Measurements from ENCODE around the gene HNRNPM. TPM values are rescaled to one million over a fixed set of nuclear protein-coding genes. Genes with fewer than 3 reads are reported as not detected.
A peak's percentile ranks its signal among the peaks of the same experiment; 100 is the strongest.

The HNRNPM gene
- total RNA-seq, 2 experiments from 2014 or later = 248 to 265 TPM

- H3K27me3 Mint-ChIP-seq = no peaks in the 10 kb centered on the region
- H3K4me3 Mint-ChIP-seq = no peak overlapping the region
- ChIA-PET POLR2A (no interaction called here), CTCF (interaction anchor here (0.9 kb wide), 1 partner anchor 10 kb away, joined by 3 read pairs; no protein-coding TSS in a partner anchor)
- no peak overlapping the region for H3K27ac Mint-ChIP-seq
- H3K9me3 Mint-ChIP-seq = no peaks in the 10 kb centered on the region
- H3K4me1 Mint-ChIP-seq = peaks cover 44% of the 10 kb centered on the region
- no peaks in the 10 kb centered on the region for H3K36me3 Mint-ChIP-seq (ENCODE audit: low read depth)
- no peak for DNase-seq
Observed at GRCh38 chr19:8499048-8499833, 54.5 kb downstream of the HNRNPM start.

GRCh38 chr19:8500158-8500557, 55.4 kb downstream of the HNRNPM start:
- peaks cover 43% of the 10 kb centered on the region for H3K4me1 Mint-ChIP-seq
- no peak for DNase-seq
- ChIA-PET CTCF (interaction anchor here (0.5 kb wide), 1 partner anchor 127 kb away, joined by 5 read pairs; no protein-coding TSS in a partner anchor), POLR2A (no interaction called here)
- no peaks in the 10 kb centered on the region for H3K27me3 Mint-ChIP-seq
- no peaks in the 10 kb centered on the region for H3K36me3 Mint-ChIP-seq (ENCODE audit: low read depth)
- H3K4me3 Mint-ChIP-seq = no peak overlapping the region
- H3K9me3 Mint-ChIP-seq = no peaks in the 10 kb centered on the region
- H3K27ac Mint-ChIP-seq = peak overlapping the region; percentile 76

DNA sequence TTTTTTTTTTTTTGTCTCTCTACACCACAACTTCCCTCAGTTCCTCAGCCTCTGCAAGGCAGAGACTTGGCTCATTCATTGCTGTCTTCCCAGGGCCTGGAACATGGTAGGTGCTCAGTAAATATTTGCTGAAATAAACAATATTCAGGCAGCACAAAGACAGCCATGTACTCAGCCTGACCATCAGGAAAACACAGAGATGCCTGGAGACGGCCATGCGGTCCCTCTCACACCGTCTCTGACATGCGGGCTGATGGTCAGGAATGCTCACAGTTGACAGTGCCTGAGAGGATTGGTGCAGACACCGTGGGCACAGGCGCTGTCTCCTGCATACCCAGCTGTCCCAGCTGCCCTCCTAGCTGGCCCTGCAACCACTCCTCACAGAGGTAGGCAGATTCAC, 56.7 kb downstream of the HNRNPM start:
- H3K27ac Mint-ChIP-seq = peak overlapping the region; percentile 31
- ChIA-PET POLR2A (no interaction called here), CTCF (interaction anchor here (0.7 kb wide), 1 partner anchor 11 kb away, joined by 4 read pairs; no protein-coding TSS in a partner anchor)

GRCh38 chr19:8501981-8502380, 57.2 kb downstream of the HNRNPM start:
- POLR2A ChIA-PET = no interaction called here
- Mint-ChIP-seq H3K4me3 (no peak overlapping the region), H3K27ac (no peak overlapping the region), H3K9me3 (no peaks in the 10 kb centered on the region), H3K36me3 (ENCODE audit: low read depth) (no peaks in the 10 kb centered on the region), H3K4me1 (peaks cover 46% of the 10 kb centered on the region), H3K27me3 (no peaks in the 10 kb centered on the region)
- no peak for DNase-seq
- CTCF ChIA-PET = no interaction called here

More for the DNA sequence above, 56.7 kb downstream of the HNRNPM start:
- H3K4me1 Mint-ChIP-seq = peaks cover 44% of the 10 kb centered on the region
- no peaks in the 10 kb centered on the region for H3K36me3 Mint-ChIP-seq (ENCODE audit: low read depth)
- H3K4me3 Mint-ChIP-seq = no peak overlapping the region
- no peak for DNase-seq
- H3K27me3 Mint-ChIP-seq = no peaks in the 10 kb centered on the region
- H3K9me3 Mint-ChIP-seq = no peaks in the 10 kb centered on the region

GRCh38 chr19:8503510-8503909, 58.7 kb downstream of the HNRNPM start:
- no peak overlapping the region for H3K4me3 Mint-ChIP-seq
- H3K9me3 Mint-ChIP-seq = no peaks in the 10 kb centered on the region
- H3K27me3 Mint-ChIP-seq = no peaks in the 10 kb centered on the region
- CTCF ChIA-PET = no interaction called here
- H3K36me3 Mint-ChIP-seq (ENCODE audit: low read depth) = peaks cover 4% of the 10 kb centered on the region
- DNase-seq = no peak
- POLR2A ChIA-PET = no interaction called here
- peak overlapping the region; percentile 42 for H3K27ac Mint-ChIP-seq
- H3K4me1 Mint-ChIP-seq = peaks cover 46% of the 10 kb centered on the region

DNA sequence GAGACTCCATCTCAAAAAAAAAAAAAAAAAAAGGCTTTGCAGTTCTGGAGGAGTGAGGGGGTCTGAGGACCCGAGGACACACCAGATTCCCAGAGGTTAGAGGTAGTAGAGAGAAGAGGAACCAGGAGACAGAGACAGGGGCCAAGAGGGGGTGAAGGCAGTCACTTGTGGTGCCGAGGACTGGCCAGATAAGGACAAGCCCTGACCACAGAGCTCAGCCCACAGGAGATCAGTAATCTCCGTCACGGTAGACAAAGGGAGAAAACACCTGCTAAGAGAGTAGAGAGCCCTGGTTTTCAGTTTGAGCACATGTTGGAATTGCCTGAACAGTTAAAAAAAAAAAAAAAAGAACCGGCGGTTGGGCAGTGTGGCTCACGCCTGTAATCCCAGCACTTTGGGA, 59.4 kb downstream of the HNRNPM start:
- ChIA-PET POLR2A (interaction anchor here (1.9 kb wide), 1 partner anchor 9 kb away, joined by 6 read pairs; the partner anchor contains the start of gene ZNF414), CTCF (interaction anchor here (0.7 to 1.9 kb wide), 3 partner anchors 17 to 190 kb away, joined by 3 to 8 read pairs (median 3); partner anchors contain the start of genes NDUFA7 and RPS28)
- H3K27ac Mint-ChIP-seq = peak overlapping the region; percentile 25
- H3K27me3 Mint-ChIP-seq = no peaks in the 10 kb centered on the region
- H3K9me3 Mint-ChIP-seq = no peaks in the 10 kb centered on the region
- peaks cover 46% of the 10 kb centered on the region for H3K4me1 Mint-ChIP-seq
- no peak overlapping the region for H3K4me3 Mint-ChIP-seq
- H3K36me3 Mint-ChIP-seq (ENCODE audit: low read depth) = peaks cover 4% of the 10 kb centered on the region
- no peak for DNase-seq

DNA sequence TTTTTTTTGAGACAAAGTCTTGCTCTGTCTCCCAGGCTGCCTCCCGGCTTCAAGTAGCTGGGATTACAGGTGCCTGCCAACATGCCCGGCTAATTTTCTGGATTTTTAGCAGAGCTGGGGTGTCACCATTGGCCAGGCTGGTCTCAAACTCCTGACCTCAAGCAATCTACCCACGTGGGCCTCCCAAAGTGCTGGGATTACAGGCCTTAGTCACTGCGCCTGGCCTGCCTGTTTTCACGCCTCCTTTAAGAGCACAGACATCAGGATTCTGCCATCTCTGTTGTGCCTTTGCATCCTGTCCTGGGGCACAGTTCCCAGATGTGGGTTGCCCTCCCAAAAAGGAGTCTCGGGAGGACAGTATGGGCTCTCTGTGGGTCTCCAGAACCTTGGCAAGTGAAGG, 60.1 kb downstream of the HNRNPM start:
- CTCF ChIA-PET = interaction anchor here (1.1 to 1.9 kb wide), 6 partner anchors 9 to 92 kb away, joined by 4 to 8 read pairs (median 4); partner anchors contain the start of genes MARCHF2 and ZNF414
- Mint-ChIP-seq H3K27ac (peak overlapping the region; percentile 80), H3K4me3 (peak overlapping the region; percentile 41), H3K36me3 (ENCODE audit: low read depth) (peaks cover 7% of the 10 kb centered on the region), H3K27me3 (no peaks in the 10 kb centered on the region), H3K9me3 (no peaks in the 10 kb centered on the region), H3K4me1 (peaks cover 45% of the 10 kb centered on the region)
- DNase-seq = no peak
- POLR2A ChIA-PET = interaction anchor here (1.9 kb wide), 1 partner anchor 9 kb away, joined by 6 read pairs; the partner anchor contains the start of gene ZNF414

DNA sequence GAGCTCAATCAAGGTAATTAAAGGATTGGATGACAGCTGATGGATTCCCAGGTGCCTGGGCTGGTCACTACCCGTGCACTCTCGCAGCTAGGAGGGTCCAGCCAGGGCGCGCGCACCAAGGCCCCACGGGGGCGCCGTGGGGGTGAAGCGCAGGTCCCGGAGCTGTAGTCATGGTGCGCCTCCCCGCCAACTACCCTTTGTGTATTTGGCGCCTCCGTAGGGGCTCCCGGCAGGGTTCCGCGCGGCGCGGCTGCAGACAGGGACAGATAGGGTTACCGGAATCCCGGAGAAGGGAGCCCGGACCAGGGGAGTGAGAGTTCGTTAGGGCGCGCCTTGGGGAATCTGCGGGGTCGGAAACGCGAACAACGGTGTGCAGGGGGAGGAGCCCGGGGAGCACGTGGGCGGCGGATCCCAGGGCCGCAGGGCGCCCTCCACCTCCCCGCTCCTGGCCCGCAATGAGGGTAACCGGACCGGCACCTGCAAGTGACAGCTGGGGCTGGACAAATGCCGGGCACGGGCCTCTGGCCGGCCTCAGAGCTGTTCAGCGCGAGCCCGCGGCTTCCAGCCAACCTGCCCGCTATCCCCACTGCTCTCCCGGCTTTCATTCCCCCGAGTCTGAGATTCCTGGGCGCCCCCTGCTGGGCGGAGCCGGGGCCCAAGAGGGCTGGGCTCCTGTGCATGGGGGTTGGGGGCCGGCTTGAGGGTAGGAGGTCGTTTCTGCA, 61.1 kb downstream of the HNRNPM start:
- peak; percentile 65 for DNase-seq
- peak overlapping the region; percentile 78 for H3K4me3 Mint-ChIP-seq
- H3K36me3 Mint-ChIP-seq (ENCODE audit: low read depth) = peaks cover 7% of the 10 kb centered on the region
- H3K27ac Mint-ChIP-seq = peak overlapping the region; percentile 86
- H3K27me3 Mint-ChIP-seq = no peaks in the 10 kb centered on the region
- ChIA-PET POLR2A (interaction anchor here (1.9 kb wide), 1 partner anchor 8 kb away, joined by 6 read pairs; the partner anchor contains the start of gene ZNF414), CTCF (interaction anchor here (0.8 to 1.9 kb wide), 9 partner anchors 8 to 93 kb away, joined by 3 to 8 read pairs (median 4); partner anchors contain the start of genes MARCHF2 and ZNF414)
- no peaks in the 10 kb centered on the region for H3K9me3 Mint-ChIP-seq
- H3K4me1 Mint-ChIP-seq = peaks cover 38% of the 10 kb centered on the region

DNA sequence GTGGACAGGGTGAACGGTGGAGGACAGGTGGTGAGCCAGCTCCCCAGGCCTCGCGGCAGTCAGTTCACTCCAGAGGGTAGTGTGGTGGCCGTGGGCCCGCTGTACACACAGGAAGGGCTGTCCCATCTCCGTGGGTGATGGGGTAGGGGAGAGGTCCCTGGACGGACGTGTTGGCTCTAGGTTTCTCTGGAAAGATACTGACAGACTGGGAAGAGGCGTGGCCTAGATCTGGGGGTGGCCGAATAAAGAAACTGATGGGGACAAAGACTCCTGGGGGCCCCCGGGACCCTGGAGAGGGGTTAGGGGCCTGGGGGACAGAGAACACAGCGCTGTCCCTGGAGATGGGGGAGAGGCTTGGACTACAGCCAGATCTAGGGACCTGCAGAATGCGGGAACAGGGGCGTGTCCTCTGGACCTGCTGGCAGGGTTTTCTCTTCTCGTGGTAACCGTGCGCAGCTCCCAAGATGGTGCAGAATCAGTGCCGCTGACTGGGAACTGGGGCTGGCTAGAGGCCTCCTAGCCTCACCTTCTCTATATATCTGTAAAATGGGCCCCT, 61.7 kb downstream of the HNRNPM start:
- H3K27me3 Mint-ChIP-seq = no peaks in the 10 kb centered on the region
- POLR2A ChIA-PET = no interaction called here
- H3K27ac Mint-ChIP-seq = peak overlapping the region; percentile 56

DNA sequence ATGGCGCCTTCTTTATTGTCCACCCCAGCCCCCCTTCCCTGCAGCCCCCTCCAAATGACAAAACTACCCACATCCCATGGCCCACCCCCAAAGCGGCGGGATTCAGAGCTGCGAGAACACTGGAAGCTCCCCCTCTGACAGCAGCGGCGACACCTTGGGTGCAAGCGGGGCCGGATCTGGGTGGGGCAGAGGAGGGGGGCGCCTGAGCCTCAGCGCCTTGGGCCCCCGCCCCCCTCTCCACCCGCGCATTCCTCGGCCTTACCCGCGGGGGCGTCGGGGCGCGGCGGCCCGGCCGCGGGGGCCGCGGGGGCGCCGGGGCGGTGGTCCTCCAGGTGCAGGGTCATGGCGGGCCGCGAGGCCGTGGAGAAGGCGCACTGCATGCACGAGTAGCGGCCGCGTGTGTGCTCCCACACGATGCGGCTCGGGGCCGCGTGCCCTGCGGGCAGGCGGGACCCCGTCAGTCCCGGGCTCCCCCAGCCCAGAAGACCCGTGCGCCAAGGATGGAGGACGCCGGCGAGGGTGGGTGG, 65.9 kb downstream of the HNRNPM start:
- no peaks in the 10 kb centered on the region for H3K9me3 Mint-ChIP-seq
- H3K36me3 Mint-ChIP-seq (ENCODE audit: low read depth) = peaks cover 19% of the 10 kb centered on the region
- ChIA-PET POLR2A (no interaction called here), CTCF (interaction anchor here (1.5 kb wide), 1 partner anchor 70 kb away, joined by 4 read pairs; no protein-coding TSS in a partner anchor)
- no peak for DNase-seq
- no peaks in the 10 kb centered on the region for H3K27me3 Mint-ChIP-seq
- H3K4me3 Mint-ChIP-seq = no peak overlapping the region
- no peak overlapping the region for H3K27ac Mint-ChIP-seq
- H3K4me1 Mint-ChIP-seq = peaks cover 36% of the 10 kb centered on the region

More for the DNA sequence above, 61.7 kb downstream of the HNRNPM start:
- peaks cover 35% of the 10 kb centered on the region for H3K4me1 Mint-ChIP-seq
- H3K9me3 Mint-ChIP-seq = no peaks in the 10 kb centered on the region
- peaks cover 9% of the 10 kb centered on the region for H3K36me3 Mint-ChIP-seq (ENCODE audit: low read depth)
- peak overlapping the region; percentile 78 for H3K4me3 Mint-ChIP-seq
- CTCF ChIA-PET = interaction anchor here (1.0 to 1.7 kb wide), 5 partner anchors 8 to 86 kb away, joined by 3 to 6 read pairs (median 4); partner anchors contain the start of gene ZNF414
- DNase-seq = no peak

DNA sequence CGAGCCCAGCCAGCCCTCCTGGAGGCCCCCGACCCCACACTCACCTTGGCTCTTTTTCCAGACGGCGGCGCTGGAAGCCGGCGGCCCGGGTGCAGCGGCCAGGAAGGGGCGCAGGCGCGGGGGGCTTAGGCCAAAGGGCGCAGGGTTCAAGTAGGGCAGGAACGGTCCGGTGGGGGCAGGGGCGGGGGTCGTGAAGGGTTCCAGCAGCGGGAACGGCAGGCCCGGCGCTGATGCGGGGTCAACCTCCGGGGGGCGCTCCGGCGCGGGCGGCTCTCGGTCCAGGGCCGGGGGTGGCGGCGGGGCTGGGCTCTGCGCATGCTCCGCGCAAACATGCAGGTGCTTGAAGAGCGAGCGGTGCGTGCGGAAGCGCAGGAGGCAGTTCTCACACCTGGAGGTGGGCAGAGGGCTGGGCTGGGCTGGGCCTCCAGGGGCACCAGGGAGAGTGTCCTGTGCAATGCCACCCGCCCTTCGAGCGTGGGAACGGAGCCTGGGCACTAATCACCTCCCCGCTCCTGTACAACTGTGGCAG, 66.9 kb downstream of the HNRNPM start:
- no peaks in the 10 kb centered on the region for H3K27me3 Mint-ChIP-seq
- H3K27ac Mint-ChIP-seq = no peak overlapping the region
- H3K9me3 Mint-ChIP-seq = no peaks in the 10 kb centered on the region
- ChIA-PET CTCF (no interaction called here), POLR2A (no interaction called here)
- H3K4me1 Mint-ChIP-seq = peaks cover 39% of the 10 kb centered on the region
- no peak overlapping the region for H3K4me3 Mint-ChIP-seq
- DNase-seq = no peak
- peaks cover 21% of the 10 kb centered on the region for H3K36me3 Mint-ChIP-seq (ENCODE audit: low read depth)
